ENCODE data around the gene NEU4. TPM values are rescaled to one million over a fixed set of nuclear protein-coding genes. Genes with fewer than 3 reads are reported as not detected.
A peak's percentile ranks its signal among the peaks of the same experiment; 100 is the strongest.
"Not testable (repeated sequence)": the region's sequence is repeated elsewhere in the genome, so short reads cannot be mapped to it uniquely, and the experiment has no call there.

Gene NEU4
- total and polyA plus RNA-seq, 8 donors, result 0.31 to 0.42 TPM; not detected in 6

GRCh38 chr2:241798081-241798630 lies 10.8 kb upstream of the NEU4 start:
- no peaks in the 10 kb centered on the region for H3K36me3 ChIP-seq
- FAIRE-seq (no peak), ATAC-seq (no peak), DNase-seq (peak in 3 of 6 donors; percentile 30 to 67 (median 53))
- H3K27me3 ChIP-seq, result no peaks in the 10 kb centered on the region
- H3K4me3 ChIP-seq, result no peak overlapping the region
- H3K9me3 ChIP-seq, result no peaks in the 10 kb centered on the region
- no peaks in the 10 kb centered on the region for H3K4me1 ChIP-seq
- WGBS, 2 donors, result 89 to 93% methylated on average over 14 of the region's 14 CpGs
- H3K27ac ChIP-seq, result no peak overlapping the region
- TF ChIP-seq CTCF (IDR thresholded peaks at IDR 0.05), result no peak
- intact Hi-C loops (cut with DNase I), result no loop called here

- Histone ChIP-seq H3K27ac (no peak overlapping the region), H3K4me1 (peaks cover 0 to 3% (median 2%) of the 10 kb centered on the region in 3 donors), H3K9me3 (no peaks in the 10 kb centered on the region), H3K36me3 (no peaks in the 10 kb centered on the region), H3K27me3 (peaks cover 0 to 3% (median 0%) of the 10 kb centered on the region in 4 donors), H3K4me3 (no peak overlapping the region)
- FAIRE-seq (no peak), DNase-seq (peak in 2 of 6 donors; percentile 12 to 47), ATAC-seq (no peak)
- WGBS, 2 donors, result 83 to 84% methylated on average over 20 to 21 of the region's 21 CpGs
- TF ChIP-seq CTCF (IDR thresholded peaks at IDR 0.05), result no peak
- intact Hi-C loops (cut with DNase I), result no loop called here
Observed at GRCh38 chr2:241798631-241799521, 10.1 kb upstream of the NEU4 start.

GRCh38 chr2:241799522-241800197 lies 9.3 kb upstream of the NEU4 start:
- H3K4me1 ChIP-seq, result peaks cover 0 to 7% (median 3%) of the 10 kb centered on the region in 3 donors
- peaks cover 0 to 10% (median 3%) of the 10 kb centered on the region in 4 donors for H3K27me3 ChIP-seq
- no peaks in the 10 kb centered on the region for H3K9me3 ChIP-seq
- WGBS, 2 donors, result 74 to 85% methylated on average over 9 to 10 of the region's 10 CpGs
- H3K27ac ChIP-seq, result no peak overlapping the region
- intact Hi-C loops (cut with DNase I), result no loop called here
- TF ChIP-seq CTCF (IDR thresholded peaks at IDR 0.05), result no peak
- peak in 2 of 6 donors; percentile 13 to 67 for DNase-seq
- no peaks in the 10 kb centered on the region for H3K36me3 ChIP-seq
- no peak for ATAC-seq
- FAIRE-seq, result no peak
- H3K4me3 ChIP-seq, result no peak overlapping the region

DNA sequence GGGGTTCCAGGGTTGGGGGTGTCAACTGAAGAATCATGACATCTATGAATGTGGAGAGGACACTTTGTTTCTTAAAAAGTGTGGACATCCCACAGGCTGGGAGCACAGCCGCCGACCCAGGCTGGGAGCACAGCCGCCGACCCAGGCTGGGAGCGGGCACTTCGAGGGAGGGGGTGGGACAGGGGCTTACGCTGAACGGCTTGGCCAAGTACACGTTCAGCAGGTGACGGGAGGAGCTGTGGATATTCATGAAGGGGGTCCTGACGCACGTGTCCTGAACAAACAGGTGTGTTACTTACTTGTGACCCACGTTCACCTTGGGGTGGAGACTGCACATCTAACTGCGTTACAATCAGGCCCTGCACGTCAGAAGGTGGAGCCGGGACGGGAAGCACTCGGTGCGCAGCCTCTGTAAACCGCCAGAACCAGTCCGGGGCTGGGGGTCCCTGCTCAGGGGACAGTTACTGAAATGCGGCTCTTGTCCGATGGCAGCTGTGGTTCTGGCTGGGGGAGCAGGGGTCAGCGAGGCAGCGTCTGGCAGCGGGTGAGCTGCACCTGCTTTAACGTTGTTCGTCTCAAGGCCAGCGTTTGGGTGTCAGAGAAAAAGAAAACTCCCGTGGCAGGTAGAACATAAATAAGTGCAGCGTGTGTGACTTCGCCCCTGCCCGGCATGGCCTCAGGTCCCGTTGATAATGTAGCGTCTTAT lies 8.6 kb upstream of the NEU4 start:
- H3K9me3 ChIP-seq; intact Hi-C loops (cut with DNase I); H3K27ac ChIP-seq; H3K4me3 ChIP-seq; H3K4me1 ChIP-seq; H3K36me3 ChIP-seq; FAIRE-seq; ATAC-seq: not testable (repeated sequence)
- DNase-seq, result peak in 2 of 6 donors; percentile 12 to 36
- peaks cover 0 to 12% (median 5%) of the 10 kb centered on the region in 4 donors for H3K27me3 ChIP-seq
- WGBS, 2 donors, result 43 to 45% methylated on average over 35 of the region's 35 CpGs

Data from pancreas (tissue), 10 donors.